Gastrocnemius medialis (tissue), 4 donors: ENCODE results near the gene PLCG2. TPM values are rescaled to one million over a fixed set of nuclear protein-coding genes. Genes with fewer than 3 reads are reported as not detected.
A peak's percentile ranks its signal among the peaks of the same experiment; 100 is the strongest.

Experiments used
- ATAC-seq, 2 donors: fragments of 150-250 bp; one replicate each; pipeline ENCODE4 v1.9.1; 2016
- DNase-seq, 2 donors: peaks; one replicate each; pipeline ENCODE4 v3.0.0-alpha.2; 2019
- H3K27ac ChIP-seq, 4 donors: fragments of 200-600 bp; sonication (generic); 1 replicate in 1 of 4; 2 replicates in 3 of 4; pipeline ENCODE4 v1.5.1; 2016 to 2018; ENCODE audit warnings: mild to moderate bottlenecking in 2 of 4, moderate library complexity in 1 of 4
- H3K27me3 ChIP-seq, 3 donors: fragments of 200-600 bp; sonication (generic) in 2 of 3; 1 replicate in 1 of 3; 2 replicates in 2 of 3; pipeline versions ENCODE4 v1.5.1 to v1.6.0; 2016 to 2019; ENCODE audit warnings: mild to moderate bottlenecking in 1 of 3, moderate library complexity in 1 of 3
- H3K36me3 ChIP-seq, 2 donors: fragments of 200-600 bp; sonication (generic) in 1 of 2; one replicate each; pipeline ENCODE4 v1.5.1; 2017 to 2018
- H3K4me1 ChIP-seq, 2 donors: fragments of 200-600 bp; sonication (generic) in 1 of 2; one replicate each; pipeline ENCODE4 v1.5.1; 2016 to 2017; ENCODE audit warnings: mild to moderate bottlenecking in 2 of 2
- H3K4me3 ChIP-seq, 4 donors: fragments of 200-600 bp; sonication (generic) in 3 of 4; 1 replicate in 1 of 4; 2 replicates in 3 of 4; pipeline ENCODE4 v1.5.1; 2016 to 2019; ENCODE audit warnings: mild to moderate bottlenecking in 2 of 4
- H3K9me3 ChIP-seq, 3 donors: fragments of 200-600 bp; sonication (generic) in 2 of 3; 1 replicate in 1 of 3; 2 replicates in 2 of 3; pipeline ENCODE4 v1.5.1; 2016 to 2019
- POLR2A ChIP-seq, 2 donors: fragments of 450-650 bp; IDR thresholded peaks; one replicate each; pipeline ENCODE4 v1.6.1; 2017; ENCODE audit warnings: antibody characterized with exemption in 2 of 2, mild to moderate bottlenecking in 2 of 2, moderate library complexity in 2 of 2
- in situ Hi-C, 4 donors: fragments of 200-750 bp; cut with MboI; loops; one replicate each; pipeline versions ENCODE4 v1.15.0 to v1.8.0; 2017; ENCODE audit warnings: low sequenced_read_pairs in 4 of 4
- intact Hi-C: fragments of 100-400 bp; cut with DNase I; formaldehyde crosslinking; loops from one replicate; pipeline ENCODE4 v1.15.1; 2023; ENCODE audit warnings: low total_unique reads
- total RNA-seq, 4 donors: library from RNA; depleted of rRNA; stranded (reverse); fragments of >200 nt; gene quantifications; one replicate each; pipeline versions ENCODE4 v1.1.0 to v1.2.3, GENCODE V29; 2016
- TF ChIP-seq, protein P1 (sequence below), 5 experiments: fragments of 450-650 bp in 3 of 5; fragments of 200-600 bp in 2 of 5; sonication (generic) in 2 of 5; IDR thresholded peaks in 4 of 5; conservative IDR thresholded peaks in 1 of 5; 1 replicate in 4 of 5; 2 replicates in 1 of 5; pipeline ENCODE4 v1.5.1; 2016 to 2019; ENCODE audit warnings: antibody characterized with exemption in 5 of 5, mild to moderate bottlenecking in 3 of 5, moderate library complexity in 3 of 5

PLCG2 gene
- total RNA-seq, 4 donors from 2014 or later = 1.8 to 3.0 (median 2.1) TPM

DNA sequence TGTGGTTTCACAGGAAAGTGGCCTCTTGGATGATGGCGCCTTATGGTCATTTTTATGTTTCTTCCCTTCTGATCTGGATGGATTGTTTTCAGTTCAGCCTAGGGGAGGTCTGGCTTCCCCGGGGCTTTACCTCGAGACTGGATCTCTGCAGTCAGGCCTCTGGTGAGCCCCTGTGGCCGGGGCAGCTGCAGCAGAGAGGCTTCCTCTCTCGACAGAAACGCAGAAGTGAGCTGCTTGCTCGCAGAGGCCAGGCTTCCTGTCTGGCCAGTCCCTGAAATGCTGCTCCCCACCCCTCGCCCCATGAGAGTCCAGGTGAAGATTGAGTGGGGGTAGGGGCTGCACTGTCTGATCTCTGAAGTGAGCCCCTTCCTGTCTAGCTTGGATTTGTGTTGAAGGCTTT is 44.0 kb downstream of the PLCG2 start:
- intact Hi-C loops (no loop called here), in situ Hi-C loops (no loop called here)
- TF ChIP-seq POLR2A (IDR thresholded peaks at IDR 0.05) = no peak
- no peaks in the 10 kb centered on the region for H3K9me3 ChIP-seq
- no peak for ATAC-seq
- no peaks in the 10 kb centered on the region for H3K36me3 ChIP-seq
- H3K4me1 ChIP-seq = no peaks in the 10 kb centered on the region
- peak; percentile 7 to 24 for DNase-seq
- H3K27ac ChIP-seq = no peak overlapping the region
- no peaks in the 10 kb centered on the region for H3K27me3 ChIP-seq
- H3K4me3 ChIP-seq = no peak overlapping the region

DNA sequence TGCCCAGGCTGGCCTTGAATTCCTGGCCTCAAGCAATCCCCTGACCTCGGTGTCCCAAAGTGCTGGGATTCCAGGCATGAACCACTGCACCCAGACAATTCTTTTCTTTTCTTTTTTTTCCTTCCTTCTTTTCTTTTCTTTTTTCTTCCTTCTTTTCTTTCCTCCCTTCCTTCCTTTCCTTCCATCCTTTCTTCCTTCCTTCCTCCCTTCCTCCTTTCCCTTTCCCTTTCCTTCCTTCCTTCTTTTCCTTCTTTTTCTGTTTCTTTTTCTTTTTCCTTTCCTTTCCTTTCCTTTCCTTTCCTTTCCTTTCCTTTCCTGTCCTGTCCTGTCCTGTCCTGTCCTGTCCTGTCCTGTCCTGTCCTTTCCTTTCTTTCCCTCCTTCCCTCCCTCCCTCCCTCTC is 44.6 kb downstream of the PLCG2 start:
- intact Hi-C loops (no loop called here), in situ Hi-C loops (no loop called here)
- H3K27ac ChIP-seq = no peak overlapping the region
- no peaks in the 10 kb centered on the region for H3K36me3 ChIP-seq
- H3K9me3 ChIP-seq = no peaks in the 10 kb centered on the region
- H3K4me3 ChIP-seq = no peak overlapping the region
- ATAC-seq (no peak), DNase-seq (no peak)
- H3K27me3 ChIP-seq = no peaks in the 10 kb centered on the region
- H3K4me1 ChIP-seq = no peaks in the 10 kb centered on the region
- no peak for TF ChIP-seq POLR2A (IDR thresholded peaks at IDR 0.05)
- TF ChIP-seq, protein P1, sequence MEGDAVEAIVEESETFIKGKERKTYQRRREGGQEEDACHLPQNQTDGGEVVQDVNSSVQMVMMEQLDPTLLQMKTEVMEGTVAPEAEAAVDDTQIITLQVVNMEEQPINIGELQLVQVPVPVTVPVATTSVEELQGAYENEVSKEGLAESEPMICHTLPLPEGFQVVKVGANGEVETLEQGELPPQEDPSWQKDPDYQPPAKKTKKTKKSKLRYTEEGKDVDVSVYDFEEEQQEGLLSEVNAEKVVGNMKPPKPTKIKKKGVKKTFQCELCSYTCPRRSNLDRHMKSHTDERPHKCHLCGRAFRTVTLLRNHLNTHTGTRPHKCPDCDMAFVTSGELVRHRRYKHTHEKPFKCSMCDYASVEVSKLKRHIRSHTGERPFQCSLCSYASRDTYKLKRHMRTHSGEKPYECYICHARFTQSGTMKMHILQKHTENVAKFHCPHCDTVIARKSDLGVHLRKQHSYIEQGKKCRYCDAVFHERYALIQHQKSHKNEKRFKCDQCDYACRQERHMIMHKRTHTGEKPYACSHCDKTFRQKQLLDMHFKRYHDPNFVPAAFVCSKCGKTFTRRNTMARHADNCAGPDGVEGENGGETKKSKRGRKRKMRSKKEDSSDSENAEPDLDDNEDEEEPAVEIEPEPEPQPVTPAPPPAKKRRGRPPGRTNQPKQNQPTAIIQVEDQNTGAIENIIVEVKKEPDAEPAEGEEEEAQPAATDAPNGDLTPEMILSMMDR (IDR thresholded peaks at IDR 0.05 in 4 of 5, conservative IDR thresholded peaks at IDR 0.05 in 1 of 5) = no peak

DNA sequence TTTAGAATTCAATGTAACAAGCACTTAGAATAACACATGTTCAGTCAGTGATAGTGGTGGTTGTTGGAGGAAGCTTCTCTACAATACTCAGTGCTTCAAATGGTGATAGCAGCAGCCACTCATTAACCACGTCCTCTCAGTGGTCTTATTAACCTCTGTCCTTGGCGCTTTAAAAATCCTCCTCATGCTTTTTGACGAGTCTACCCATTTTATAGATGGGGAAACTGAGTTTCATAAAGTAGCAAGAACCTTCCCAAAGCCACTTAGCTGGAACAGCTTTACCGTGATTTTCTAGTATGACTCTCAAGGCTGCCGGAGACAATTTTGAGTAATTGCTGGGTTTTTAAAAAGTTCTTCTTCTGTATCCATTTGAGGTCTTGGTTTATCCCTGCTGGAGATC is 47.4 kb downstream of the PLCG2 start:
- no peaks in the 10 kb centered on the region for H3K9me3 ChIP-seq
- intact Hi-C loops (no loop called here), in situ Hi-C loops (no loop called here)
- H3K4me3 ChIP-seq = no peak overlapping the region
- TF ChIP-seq POLR2A (IDR thresholded peaks at IDR 0.05) = no peak
- TF ChIP-seq, protein P1 (IDR thresholded peaks at IDR 0.05 in 4 of 5, conservative IDR thresholded peaks at IDR 0.05 in 1 of 5) = no peak
- no peak overlapping the region for H3K27ac ChIP-seq
- ATAC-seq (no peak), DNase-seq (no peak)
- no peaks in the 10 kb centered on the region for H3K4me1 ChIP-seq
- no peaks in the 10 kb centered on the region for H3K27me3 ChIP-seq
- H3K36me3 ChIP-seq = no peaks in the 10 kb centered on the region

DNA sequence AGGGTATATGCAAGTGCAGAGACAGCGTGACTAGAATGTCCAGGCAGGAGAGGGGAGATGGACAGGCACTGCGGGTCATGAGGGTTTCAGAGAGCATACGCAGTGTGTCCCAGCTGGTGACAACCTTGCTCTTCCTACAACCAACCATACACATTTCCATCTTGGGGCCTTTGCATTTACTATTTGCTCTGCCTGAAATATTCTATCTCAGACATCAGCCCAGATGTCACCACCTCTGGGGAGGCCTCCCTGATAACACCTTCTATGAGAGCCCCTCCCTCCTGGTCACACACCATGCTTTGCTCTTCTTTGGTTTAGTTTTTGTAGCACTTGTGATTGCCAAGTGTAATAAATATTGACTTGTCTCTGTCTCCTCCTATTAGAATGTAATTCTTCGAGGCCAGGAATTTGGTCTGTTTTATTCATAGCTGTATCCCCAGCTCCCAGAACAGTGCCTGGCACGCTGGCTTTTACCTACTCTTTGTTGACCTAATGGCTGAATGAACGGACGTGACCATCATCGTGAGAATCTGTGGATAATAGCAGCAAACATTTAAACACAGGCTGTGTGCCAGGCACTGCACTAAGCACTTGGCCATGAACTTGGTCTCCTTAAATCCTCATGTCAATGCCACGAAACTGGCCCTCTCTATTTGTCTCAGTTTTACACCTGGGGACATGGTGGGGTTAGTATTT is 51.9 kb downstream of the PLCG2 start:
- Histone ChIP-seq H3K4me3 (no peak overlapping the region), H3K27ac (no peak overlapping the region), H3K36me3 (no peaks in the 10 kb centered on the region), H3K4me1 (no peaks in the 10 kb centered on the region), H3K27me3 (no peaks in the 10 kb centered on the region), H3K9me3 (no peaks in the 10 kb centered on the region)
- intact Hi-C loops (no loop called here), in situ Hi-C loops (no loop called here)
- DNase-seq (no peak), ATAC-seq (no peak)
- TF ChIP-seq POLR2A (IDR thresholded peaks at IDR 0.05) = no peak
- TF ChIP-seq, protein P1 (IDR thresholded peaks at IDR 0.05 in 4 of 5, conservative IDR thresholded peaks at IDR 0.05 in 1 of 5) = no peak

DNA sequence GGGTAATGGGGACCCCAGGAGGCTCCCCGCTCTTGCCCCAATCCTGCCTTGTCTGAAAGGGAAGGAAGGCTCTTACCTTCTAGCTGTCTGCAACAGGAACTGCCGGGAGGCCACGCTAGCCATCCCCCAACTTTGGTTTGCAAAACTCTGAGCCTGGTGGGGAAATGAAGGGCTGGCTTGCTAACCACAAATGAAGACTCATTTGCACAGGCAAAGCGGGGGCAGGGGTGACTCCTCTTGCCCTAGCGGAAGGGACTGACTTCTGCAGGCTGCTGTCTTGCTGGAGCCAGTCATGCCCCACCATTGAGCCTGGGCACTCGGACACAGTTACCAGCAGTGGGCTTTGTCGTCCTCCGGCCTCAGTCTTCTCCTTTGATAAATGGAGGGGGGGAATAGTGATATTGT is 52.6 kb downstream of the PLCG2 start:
- DNase-seq (peak; percentile 13 to 38), ATAC-seq (no peak)
- Histone ChIP-seq H3K9me3 (no peaks in the 10 kb centered on the region), H3K27ac (no peak overlapping the region), H3K36me3 (no peaks in the 10 kb centered on the region), H3K4me3 (no peak overlapping the region), H3K27me3 (no peaks in the 10 kb centered on the region), H3K4me1 (no peaks in the 10 kb centered on the region)
- intact Hi-C loops (no loop called here), in situ Hi-C loops (no loop called here)
- TF ChIP-seq, protein P1 (IDR thresholded peaks at IDR 0.05 in 4 of 5, conservative IDR thresholded peaks at IDR 0.05 in 1 of 5) = no peak
- no peak for TF ChIP-seq POLR2A (IDR thresholded peaks at IDR 0.05)
